HG03066 (cell line): Measurements from ENCODE around the gene NRXN3.

ENCODE experiments used
- ATAC-seq: cut with Tn5 transposase; IDR thresholded peaks from one replicate; pipeline ENCODE4 v1.9.1; 2021; ENCODE audit warnings: low read depth; ENCODE audit not compliant: unreplicated experiment

The NRXN3 gene

GRCh38 chr14:79036441-79036840, 866.3 kb downstream of the NRXN3 start:
- no peak for ATAC-seq

- no peak for ATAC-seq
Observed at GRCh38 chr14:79037106-79037505, 866.9 kb downstream of the NRXN3 start.

GRCh38 chr14:79037593-79037992, 867.4 kb downstream of the NRXN3 start:
- ATAC-seq = no peak

GRCh38 chr14:79040790-79041189, 870.6 kb downstream of the NRXN3 start:
- no peak for ATAC-seq

- ATAC-seq = no peak
Observed at GRCh38 chr14:79043194-79043889, 873.2 kb downstream of the NRXN3 start.

GRCh38 chr14:79044894-79045624, 874.9 kb downstream of the NRXN3 start:
- no peak for ATAC-seq

GRCh38 chr14:79050787-79051727, 880.9 kb downstream of the NRXN3 start:
- no peak for ATAC-seq

- ATAC-seq = no peak
Observed at GRCh38 chr14:79051742-79052141, 881.6 kb downstream of the NRXN3 start.

GRCh38 chr14:79056879-79057278, 886.7 kb downstream of the NRXN3 start:
- no peak for ATAC-seq

GRCh38 chr14:79057333-79057732, 887.2 kb downstream of the NRXN3 start:
- ATAC-seq = no peak

- no peak for ATAC-seq
Observed at GRCh38 chr14:79062226-79062625, 892.1 kb downstream of the NRXN3 start.

- no peak for ATAC-seq
Observed at GRCh38 chr14:79064214-79064613, 894.0 kb downstream of the NRXN3 start.

- no peak for ATAC-seq
Observed at GRCh38 chr14:79074510-79074909, 904.3 kb downstream of the NRXN3 start.

GRCh38 chr14:79076428-79076827, 906.3 kb downstream of the NRXN3 start:
- no peak for ATAC-seq

- no peak for ATAC-seq
Observed at GRCh38 chr14:79077096-79077495, 906.9 kb downstream of the NRXN3 start.

- ATAC-seq = no peak
Observed at GRCh38 chr14:79080040-79080439, 909.9 kb downstream of the NRXN3 start.

GRCh38 chr14:79082883-79083282, 912.7 kb downstream of the NRXN3 start:
- ATAC-seq = no peak

- ATAC-seq = no peak
Observed at GRCh38 chr14:79083356-79083755, 913.2 kb downstream of the NRXN3 start.

GRCh38 chr14:79084861-79085260, 914.7 kb downstream of the NRXN3 start:
- no peak for ATAC-seq

GRCh38 chr14:79089576-79089975, 919.4 kb downstream of the NRXN3 start:
- ATAC-seq = no peak

GRCh38 chr14:79090641-79091180, 920.5 kb downstream of the NRXN3 start:
- no peak for ATAC-seq
